ENCODE measurements around the gene SDC1. TPM values are rescaled to one million over a fixed set of nuclear protein-coding genes. Genes with fewer than 3 reads are reported as not detected.
A peak's percentile ranks its signal among the peaks of the same experiment; 100 is the strongest.

SDC1 gene
- total RNA-seq, 4 donors from 2014 or later = 21.9 to 28.0 (median 24.7) TPM

DNA sequence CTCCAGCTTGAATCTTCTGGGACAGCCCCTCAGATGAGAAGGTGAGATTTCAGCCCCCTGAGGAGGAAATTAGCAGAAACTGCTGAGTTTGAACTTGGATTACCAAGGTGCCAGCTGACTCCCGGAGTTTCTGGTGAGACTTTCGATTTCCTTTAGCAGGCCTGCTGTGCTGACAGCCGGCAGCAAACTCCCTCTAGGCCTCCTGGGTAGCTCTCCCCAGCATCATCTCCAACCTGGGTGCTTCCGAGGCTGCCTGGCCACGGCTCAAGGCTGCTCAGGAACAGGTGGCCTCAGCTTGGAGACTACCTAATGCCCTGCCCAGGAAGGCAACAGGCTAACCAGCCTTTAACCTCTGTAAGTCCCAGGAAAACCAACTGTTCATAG, 16.5 kb downstream of the SDC1 start:
- no peak overlapping the region for H3K4me3 ChIP-seq (replicated peaks in 1 of 3)
- H3K27ac ChIP-seq = peak overlapping the region; percentile 57 to 71 (median 69)
- no peaks in the 10 kb centered on the region for H3K27me3 ChIP-seq
- TF ChIP-seq, protein P1, sequence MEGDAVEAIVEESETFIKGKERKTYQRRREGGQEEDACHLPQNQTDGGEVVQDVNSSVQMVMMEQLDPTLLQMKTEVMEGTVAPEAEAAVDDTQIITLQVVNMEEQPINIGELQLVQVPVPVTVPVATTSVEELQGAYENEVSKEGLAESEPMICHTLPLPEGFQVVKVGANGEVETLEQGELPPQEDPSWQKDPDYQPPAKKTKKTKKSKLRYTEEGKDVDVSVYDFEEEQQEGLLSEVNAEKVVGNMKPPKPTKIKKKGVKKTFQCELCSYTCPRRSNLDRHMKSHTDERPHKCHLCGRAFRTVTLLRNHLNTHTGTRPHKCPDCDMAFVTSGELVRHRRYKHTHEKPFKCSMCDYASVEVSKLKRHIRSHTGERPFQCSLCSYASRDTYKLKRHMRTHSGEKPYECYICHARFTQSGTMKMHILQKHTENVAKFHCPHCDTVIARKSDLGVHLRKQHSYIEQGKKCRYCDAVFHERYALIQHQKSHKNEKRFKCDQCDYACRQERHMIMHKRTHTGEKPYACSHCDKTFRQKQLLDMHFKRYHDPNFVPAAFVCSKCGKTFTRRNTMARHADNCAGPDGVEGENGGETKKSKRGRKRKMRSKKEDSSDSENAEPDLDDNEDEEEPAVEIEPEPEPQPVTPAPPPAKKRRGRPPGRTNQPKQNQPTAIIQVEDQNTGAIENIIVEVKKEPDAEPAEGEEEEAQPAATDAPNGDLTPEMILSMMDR (IDR thresholded peaks at IDR 0.05) = no peak
- no peak for TF ChIP-seq POLR2A (IDR thresholded peaks at IDR 0.05)
- no peaks in the 10 kb centered on the region for H3K36me3 ChIP-seq
- intact Hi-C loops (cut with DNase I) = no loop called here
- no peaks in the 10 kb centered on the region for H3K9me3 ChIP-seq
- peaks cover 11 to 48% of the 10 kb centered on the region in 2 donors for H3K4me1 ChIP-seq
- DNase-seq = no peak
- WGBS, 2 donors = 40 to 69% methylated on average over 1 to 5 of the region's 5 CpGs

DNA sequence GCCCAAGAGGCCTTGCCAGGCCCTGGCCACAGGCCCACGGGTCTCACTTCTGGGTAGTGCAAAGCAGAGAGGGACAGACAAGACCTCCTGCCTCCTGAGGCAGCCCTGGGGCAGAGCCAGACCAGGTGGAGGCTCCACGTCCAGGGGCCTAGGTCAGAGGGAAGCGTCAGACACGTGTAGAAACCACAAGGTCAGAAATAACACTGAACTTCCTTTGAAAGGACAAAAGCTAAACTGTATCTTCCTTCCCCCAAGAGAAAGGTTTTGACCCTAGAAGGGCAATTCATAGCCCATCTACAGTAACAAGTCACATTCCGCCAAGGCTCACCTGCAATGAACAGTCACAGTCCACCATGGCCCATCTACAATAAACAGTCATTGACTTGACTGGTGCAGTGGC, 17.9 kb downstream of the SDC1 start:
- 70 to 76% methylated on average over 4 to 5 of the region's 5 CpGs for WGBS, 2 donors
- no peaks in the 10 kb centered on the region for H3K9me3 ChIP-seq
- H3K4me3 ChIP-seq (replicated peaks in 1 of 3) = no peak overlapping the region
- TF ChIP-seq, protein P1 (IDR thresholded peaks at IDR 0.05) = no peak
- no peak for TF ChIP-seq POLR2A (IDR thresholded peaks at IDR 0.05)
- peaks cover 3 to 35% of the 10 kb centered on the region in 2 donors for H3K4me1 ChIP-seq
- H3K27ac ChIP-seq = peak overlapping the region in 2 of 3 donors; percentile 1 to 71
- DNase-seq = no peak
- no peaks in the 10 kb centered on the region for H3K36me3 ChIP-seq
- intact Hi-C loops (cut with DNase I) = no loop called here
- H3K27me3 ChIP-seq = no peaks in the 10 kb centered on the region

DNA sequence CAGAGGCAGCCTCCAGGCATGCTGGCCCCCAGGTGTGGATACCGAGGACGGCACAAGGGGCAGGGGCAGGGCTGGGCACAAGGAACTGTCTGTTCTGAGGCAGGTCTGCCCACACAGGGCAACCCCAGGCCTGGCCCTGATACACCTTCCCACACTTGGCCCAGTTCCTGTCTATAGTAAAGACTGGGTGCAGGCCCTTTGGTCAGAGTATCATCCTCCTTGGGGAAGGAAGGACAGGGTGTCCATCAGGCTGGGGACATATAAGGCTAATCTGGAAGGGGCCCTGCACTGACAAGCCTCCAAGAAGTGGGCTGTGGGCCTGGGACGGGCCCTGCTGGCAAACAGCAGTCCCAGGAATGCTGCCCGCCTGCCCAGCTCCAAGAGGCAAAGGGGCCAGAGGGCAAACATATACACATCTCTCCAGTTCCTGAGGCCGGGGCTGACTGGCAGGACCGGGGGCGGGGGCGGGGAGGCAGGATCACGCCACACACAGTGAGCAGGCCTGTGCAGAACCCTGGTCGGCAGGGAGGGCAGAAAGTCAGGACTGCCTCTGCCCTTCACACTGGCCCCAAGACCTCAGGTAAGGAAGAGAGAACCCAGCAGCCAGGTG, 18.9 kb downstream of the SDC1 start:
- 67 to 78% methylated on average over 6 of the region's 10 CpGs for WGBS, 2 donors

DNA sequence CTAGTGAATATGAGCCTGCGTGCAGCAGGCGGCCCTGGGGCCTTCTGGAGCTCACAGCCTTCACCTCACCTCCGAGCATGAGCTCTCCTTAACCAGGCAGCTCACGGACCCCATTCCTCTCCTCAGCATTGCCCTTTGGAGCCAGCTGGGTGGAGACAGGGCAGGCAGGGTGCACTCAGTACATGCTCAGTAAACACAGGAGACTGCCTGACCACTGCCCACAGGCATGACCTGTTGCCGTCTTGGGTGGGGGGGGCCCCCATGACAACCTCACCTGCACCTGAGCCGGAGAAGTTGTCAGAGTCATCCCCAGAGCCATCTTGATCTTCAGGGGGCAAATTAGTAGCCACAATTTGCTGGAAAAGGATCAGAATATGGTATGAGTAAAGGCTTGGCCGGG, 19.9 kb downstream of the SDC1 start:
- Histone ChIP-seq H3K4me3 (replicated peaks in 1 of 3) (no peak overlapping the region), H3K36me3 (no peaks in the 10 kb centered on the region), H3K27ac (no peak overlapping the region), H3K27me3 (no peaks in the 10 kb centered on the region), H3K4me1 (peaks cover 3 to 35% of the 10 kb centered on the region in 2 donors), H3K9me3 (no peaks in the 10 kb centered on the region)
- intact Hi-C loops (cut with DNase I) = no loop called here
- no peak for DNase-seq
- TF ChIP-seq POLR2A (IDR thresholded peaks at IDR 0.05) = no peak
- TF ChIP-seq, protein P1 (IDR thresholded peaks at IDR 0.05) = no peak
- WGBS, 2 donors = 93 to 98% methylated on average over 4 to 6 of the region's 7 CpGs

More for the DNA sequence above, 18.9 kb downstream of the SDC1 start:
- no peak for TF ChIP-seq POLR2A (IDR thresholded peaks at IDR 0.05)
- TF ChIP-seq, protein P1 (IDR thresholded peaks at IDR 0.05) = peak in 1 of 6 experiments; percentile 14
- no peaks in the 10 kb centered on the region for H3K36me3 ChIP-seq
- H3K9me3 ChIP-seq = no peaks in the 10 kb centered on the region
- peak; percentile 19 to 39 for DNase-seq
- H3K4me3 ChIP-seq (replicated peaks in 1 of 3) = no peak overlapping the region
- intact Hi-C loops (cut with DNase I) = no loop called here
- peak overlapping the region in 2 of 3 donors; percentile 1 to 49 for H3K27ac ChIP-seq
- peaks cover 3 to 35% of the 10 kb centered on the region in 2 donors for H3K4me1 ChIP-seq
- no peaks in the 10 kb centered on the region for H3K27me3 ChIP-seq

DNA sequence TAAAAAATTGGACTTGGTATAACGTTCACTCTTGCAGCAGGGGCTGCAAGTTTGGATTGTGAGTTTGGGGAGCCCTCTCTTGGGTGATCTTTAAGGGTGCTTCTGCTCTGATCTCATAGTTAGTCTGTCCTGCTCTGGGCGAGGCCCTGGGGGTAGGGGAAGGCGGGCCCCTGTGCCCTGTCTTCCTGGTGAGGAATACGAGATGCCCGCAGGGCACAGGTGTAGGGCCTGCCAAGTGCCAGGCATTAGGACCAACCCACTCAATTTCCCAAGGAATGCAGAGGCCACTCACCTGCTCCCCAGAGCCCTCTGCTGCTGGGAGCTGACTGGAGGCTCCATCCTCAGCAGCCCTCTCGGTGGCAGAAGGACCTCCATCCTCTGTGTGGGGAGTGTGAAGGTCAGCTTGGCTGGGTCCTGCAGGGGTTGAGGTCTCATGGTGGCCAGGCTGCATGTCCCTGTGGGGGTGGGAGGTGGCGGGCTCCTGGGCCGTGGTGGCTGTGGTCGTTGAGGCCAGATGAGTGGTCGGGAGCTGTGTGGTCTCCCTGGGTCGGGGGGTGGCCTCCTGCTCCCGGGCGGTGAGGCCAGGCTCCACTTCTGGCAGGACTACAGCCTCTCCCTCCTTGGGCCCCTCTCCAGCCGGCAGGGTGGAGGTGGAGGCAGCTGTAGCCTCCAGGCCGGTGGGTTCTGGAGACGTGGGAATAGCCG, 21.3 kb downstream of the SDC1 start:
- no peak for DNase-seq
- 89% methylated on average over 9 to 14 of the region's 17 CpGs for WGBS, 2 donors
- intact Hi-C loops (cut with DNase I) = no loop called here
- no peaks in the 10 kb centered on the region for H3K9me3 ChIP-seq
- no peak overlapping the region for H3K4me3 ChIP-seq (replicated peaks in 1 of 3)
- H3K27me3 ChIP-seq = no peaks in the 10 kb centered on the region
- H3K36me3 ChIP-seq = no peaks in the 10 kb centered on the region
- H3K27ac ChIP-seq = no peak overlapping the region
- H3K4me1 ChIP-seq = peaks cover 3 to 34% of the 10 kb centered on the region in 2 donors
- TF ChIP-seq POLR2A (IDR thresholded peaks at IDR 0.05) = no peak

Measured in thyroid gland (tissue), 4 donors.